Smooth muscle cell (in vitro differentiated cells): ENCODE results near the gene ADAP2. TPM values are rescaled to one million over a fixed set of nuclear protein-coding genes. Genes with fewer than 3 reads are reported as not detected.

Experiments used
- DNase-seq: peaks from one replicate; lab custom pipeline; 2025; ENCODE audit not compliant: unreplicated experiment; lab: John Stamatoyannopoulos, UW
- H2AFZ ChIP-seq: fragments of 200-600 bp; sonication (generic); 2 replicates; pipeline ENCODE4 v1.6.0; 2016; ENCODE audit warnings: antibody characterized with exemption, low read depth, mild to moderate bottlenecking
- H3F3A ChIP-seq: fragments of 200-600 bp; sonication (generic); 2 replicates; pipeline ENCODE4 v1.6.0; 2017; ENCODE audit warnings: antibody characterized with exemption, low read depth
- H3K27ac ChIP-seq: fragments of 200-600 bp; sonication (generic); 2 replicates; pipeline ENCODE4 v1.5.1; 2016; ENCODE audit warnings: low read depth, mild to moderate bottlenecking
- H3K27me3 ChIP-seq: fragments of 200-600 bp; sonication (generic); 2 replicates; pipeline ENCODE4 v1.6.1; 2016; ENCODE audit warnings: low read depth, mild to moderate bottlenecking
- H3K36me3 ChIP-seq: fragments of 200-600 bp; sonication (generic); 2 replicates; pipeline ENCODE4 v1.5.1; 2016; ENCODE audit warnings: low read depth
- H3K4me1 ChIP-seq: fragments of 200-600 bp; sonication (generic); 2 replicates; pipeline ENCODE4 v1.5.1; 2016; ENCODE audit warnings: low read depth
- H3K4me2 ChIP-seq: fragments of 200-600 bp; sonication (generic); 2 replicates; pipeline ENCODE4 v1.6.0; 2016; ENCODE audit warnings: mild to moderate bottlenecking
- H3K4me3 ChIP-seq: fragments of 200-600 bp; sonication (generic); 2 replicates; pipeline ENCODE4 v1.5.1; 2016; ENCODE audit warnings: mild to moderate bottlenecking
- H3K79me2 ChIP-seq: fragments of 200-600 bp; sonication (generic); 2 replicates; pipeline ENCODE4 v1.6.0; 2016; ENCODE audit warnings: low read depth, mild to moderate bottlenecking
- H3K9ac ChIP-seq: fragments of 200-600 bp; sonication (generic); 2 replicates; pipeline ENCODE4 v1.6.0; 2016; ENCODE audit warnings: low read depth
- H3K9me3 ChIP-seq: fragments of 200-600 bp; sonication (generic); replicated peaks from 2 replicates; pipeline ENCODE4 v1.5.1; 2016; ENCODE audit warnings: low read depth
- H4K20me1 ChIP-seq: fragments of 200-600 bp; sonication (generic); 2 replicates; pipeline ENCODE4 v1.6.0; 2016; ENCODE audit warnings: low read depth
- WGBS: methylation state at CpG from one replicate; pipeline ENCODE4 v1.1.7; 2016; ENCODE audit warnings: low lambda C conversion rate; 5-methylcytosine and 5-hydroxymethylcytosine counted together
- polyA plus RNA-seq: library from polyadenylated mRNA; unstranded; fragments of >200 nt; fragmentation: Nextera tagmentation; extraction: Ambion mirVana; gene quantifications from 2 replicates; pipeline ENCODE4 v1.2.1, GENCODE V29; 2016
- total RNA-seq: library from RNA; depleted of rRNA; stranded (reverse); fragments of >200 nt; gene quantifications from 2 replicates; pipeline ENCODE4 v1.2.3, GENCODE V29; 2014
- TF ChIP-seq, protein P1 (sequence below): fragments of 200-600 bp; sonication (generic); IDR thresholded peaks from 2 replicates; pipeline ENCODE4 v1.5.1; 2017; ENCODE audit warnings: borderline replicate concordance, mild to moderate bottlenecking, antibody characterized with exemption; ENCODE audit not compliant: insufficient read depth, poor library complexity, severe bottlenecking

ADAP2 gene
- total and polyA plus RNA-seq, 2 experiments from 2014 or later, result 0.13 to 0.43 TPM

DNA sequence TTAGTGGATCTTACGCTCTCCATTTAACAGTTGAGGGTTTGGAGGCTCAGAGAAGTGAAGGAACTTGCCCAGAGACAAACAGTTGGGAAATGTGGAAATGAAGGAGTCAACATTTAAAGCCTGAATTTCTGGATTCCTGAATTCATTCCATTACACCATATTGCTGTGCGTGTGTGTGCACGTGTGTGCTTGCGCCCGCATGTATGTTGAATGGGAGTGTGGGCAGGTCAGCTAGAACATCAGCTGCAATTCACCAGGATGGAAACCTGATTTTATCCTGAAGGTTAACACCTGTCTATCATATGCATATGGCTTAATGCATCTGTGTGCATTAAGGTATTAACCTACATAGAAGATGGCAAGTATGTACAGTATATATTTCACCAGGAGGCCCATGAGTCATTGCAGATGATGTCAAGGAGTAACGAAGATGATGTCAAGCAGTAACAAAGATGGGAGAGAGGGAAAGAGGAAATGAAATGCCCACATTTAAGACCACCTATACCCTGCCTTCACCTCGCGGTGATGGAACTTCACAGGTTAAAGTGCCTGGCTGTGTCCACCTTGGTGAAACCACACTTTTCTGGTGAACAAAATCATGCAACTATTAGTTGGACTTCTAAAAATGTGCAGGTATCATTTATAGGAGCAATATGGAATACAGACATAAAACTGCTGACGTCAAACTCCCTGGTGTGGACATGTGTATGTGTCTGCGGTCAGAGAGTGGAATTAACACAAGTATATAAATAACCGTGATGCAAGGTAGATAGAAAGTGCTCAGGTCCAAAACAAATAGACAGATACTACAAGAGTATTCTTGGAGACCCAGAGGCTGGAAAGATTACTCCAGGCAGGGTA lies 832 bp upstream of the ADAP2 start:
- DNase-seq, result no peak
- H3K9ac ChIP-seq, result no peak overlapping the region
- peaks cover 63% of the 10 kb centered on the region for H3K27me3 ChIP-seq
- no peaks in the 10 kb centered on the region for H4K20me1 ChIP-seq
- H3K27ac ChIP-seq, result no peak overlapping the region
- H3K36me3 ChIP-seq, result no peaks in the 10 kb centered on the region
- TF ChIP-seq, protein P1, sequence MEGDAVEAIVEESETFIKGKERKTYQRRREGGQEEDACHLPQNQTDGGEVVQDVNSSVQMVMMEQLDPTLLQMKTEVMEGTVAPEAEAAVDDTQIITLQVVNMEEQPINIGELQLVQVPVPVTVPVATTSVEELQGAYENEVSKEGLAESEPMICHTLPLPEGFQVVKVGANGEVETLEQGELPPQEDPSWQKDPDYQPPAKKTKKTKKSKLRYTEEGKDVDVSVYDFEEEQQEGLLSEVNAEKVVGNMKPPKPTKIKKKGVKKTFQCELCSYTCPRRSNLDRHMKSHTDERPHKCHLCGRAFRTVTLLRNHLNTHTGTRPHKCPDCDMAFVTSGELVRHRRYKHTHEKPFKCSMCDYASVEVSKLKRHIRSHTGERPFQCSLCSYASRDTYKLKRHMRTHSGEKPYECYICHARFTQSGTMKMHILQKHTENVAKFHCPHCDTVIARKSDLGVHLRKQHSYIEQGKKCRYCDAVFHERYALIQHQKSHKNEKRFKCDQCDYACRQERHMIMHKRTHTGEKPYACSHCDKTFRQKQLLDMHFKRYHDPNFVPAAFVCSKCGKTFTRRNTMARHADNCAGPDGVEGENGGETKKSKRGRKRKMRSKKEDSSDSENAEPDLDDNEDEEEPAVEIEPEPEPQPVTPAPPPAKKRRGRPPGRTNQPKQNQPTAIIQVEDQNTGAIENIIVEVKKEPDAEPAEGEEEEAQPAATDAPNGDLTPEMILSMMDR, result no peak
- WGBS, result 91% methylated on average over 11 of the region's 11 CpGs
- H2AFZ ChIP-seq, result no peak overlapping the region
- H3K4me1 ChIP-seq, result no peaks in the 10 kb centered on the region
- H3K79me2 ChIP-seq, result no peaks in the 10 kb centered on the region
- peak overlapping the region; percentile 50 for H3K4me3 ChIP-seq
- H3K9me3 ChIP-seq, result no peaks in the 10 kb centered on the region
- H3F3A ChIP-seq, result no peaks in the 10 kb centered on the region
- no peak overlapping the region for H3K4me2 ChIP-seq

DNA sequence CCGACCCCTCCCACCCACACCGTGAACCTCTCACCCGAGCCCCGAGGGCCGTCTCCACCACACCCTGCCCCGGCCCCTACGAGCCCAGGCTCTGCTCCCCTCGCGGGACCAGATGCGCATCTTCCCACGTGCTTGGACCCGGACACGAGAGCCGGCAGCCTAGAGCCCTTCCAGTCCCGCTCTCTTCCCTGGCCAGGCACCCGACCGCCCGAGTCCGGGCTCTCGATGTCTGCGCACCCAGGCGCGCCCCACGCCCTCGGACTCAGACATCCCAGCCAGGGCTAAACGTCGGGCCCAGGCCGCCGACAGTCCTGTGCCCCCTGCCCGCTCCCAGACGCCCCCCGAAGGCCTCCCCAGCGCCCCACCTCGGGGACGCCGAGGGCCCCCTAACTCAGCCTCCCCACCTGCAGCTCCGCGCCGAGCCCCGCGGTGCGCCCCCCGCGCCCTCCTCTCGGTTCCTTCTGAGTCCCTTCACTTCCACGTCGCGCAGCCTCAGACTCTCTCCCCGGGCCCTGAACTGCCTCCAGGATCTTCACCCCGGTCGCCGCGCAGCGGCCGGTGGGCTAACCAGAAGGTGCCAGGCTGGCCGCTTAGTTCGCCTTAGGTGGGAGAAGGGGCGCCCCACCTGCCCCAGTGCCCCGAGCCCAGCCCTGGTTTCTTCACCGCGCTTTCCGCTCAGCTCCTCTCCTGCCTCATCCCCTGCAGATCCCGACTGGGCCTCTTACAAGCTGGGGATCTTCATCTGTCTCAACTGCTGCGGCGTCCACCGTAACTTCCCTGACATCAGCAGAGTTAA lies 688 bp downstream of the ADAP2 start:
- Histone ChIP-seq H3K9ac (no peak overlapping the region), H3K27ac (no peak overlapping the region), H3K9me3 (no peaks in the 10 kb centered on the region), H3K4me1 (no peaks in the 10 kb centered on the region), H2AFZ (no peak overlapping the region), H3K27me3 (peaks cover 58% of the 10 kb centered on the region), H3K4me3 (peak overlapping the region; percentile 50), H4K20me1 (no peaks in the 10 kb centered on the region), H3K4me2 (peak overlapping the region; percentile 87), H3K79me2 (no peaks in the 10 kb centered on the region), H3F3A (no peaks in the 10 kb centered on the region), H3K36me3 (no peaks in the 10 kb centered on the region)
- TF ChIP-seq, protein P1, result no peak
- 11% methylated on average over 49 of the region's 66 CpGs for WGBS
- no peak for DNase-seq

DNA sequence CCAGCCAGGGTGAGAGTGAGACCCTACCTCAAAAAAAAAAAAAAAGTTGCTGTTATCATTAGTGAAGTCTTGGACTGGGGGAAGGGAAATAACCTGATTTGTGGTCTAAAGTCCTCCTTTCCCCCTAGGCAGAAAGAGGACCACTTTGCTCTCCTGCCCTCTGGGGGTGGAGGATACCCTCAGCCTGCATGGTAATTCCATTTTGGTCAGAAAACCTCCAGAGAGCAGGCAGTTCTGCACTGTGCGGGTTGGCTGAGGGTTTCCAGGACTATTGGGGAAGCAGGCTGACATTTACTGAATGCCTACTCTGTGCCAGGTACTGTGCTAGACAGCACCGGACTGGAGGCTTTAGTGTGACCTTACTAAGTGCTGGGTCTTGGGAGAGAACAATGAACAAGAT lies 2.6 kb downstream of the ADAP2 start:
- H3F3A ChIP-seq, result no peaks in the 10 kb centered on the region
- no peak overlapping the region for H3K4me2 ChIP-seq
- H3K4me3 ChIP-seq, result no peak overlapping the region
- H3K79me2 ChIP-seq, result no peaks in the 10 kb centered on the region
- H2AFZ ChIP-seq, result no peak overlapping the region
- no peaks in the 10 kb centered on the region for H4K20me1 ChIP-seq
- H3K36me3 ChIP-seq, result no peaks in the 10 kb centered on the region
- H3K27ac ChIP-seq, result no peak overlapping the region
- TF ChIP-seq, protein P1, result no peak
- 84% methylated on average over 2 of the region's 2 CpGs for WGBS
- DNase-seq, result no peak
- no peaks in the 10 kb centered on the region for H3K4me1 ChIP-seq
- peaks cover 49% of the 10 kb centered on the region for H3K27me3 ChIP-seq
- H3K9ac ChIP-seq, result no peak overlapping the region
- H3K9me3 ChIP-seq, result no peaks in the 10 kb centered on the region
